SK-N-SH treated with all-trans-retinoic acid at 6 μM for 48 hours (cell line): ENCODE data around the gene CLBA1.
"Not testable (repeated sequence)": the region's sequence is repeated elsewhere in the genome, so short reads cannot be mapped to it uniquely, and the experiment has no call there.

ENCODE experiments used
- ATAC-seq: fragments of 200-7000 bp; cut with Tn5 transposase; 3 replicates; pipeline ENCODE4 v1.9.1; 2020; ENCODE audit warnings: mild to moderate bottlenecking, moderate library complexity
- ARNTL ChIP-seq: fragments of 450-650 bp; formaldehyde crosslinking; IDR thresholded peaks from 2 replicates; pipeline ENCODE4 v1.5.0; 2020; ENCODE audit warnings: low read depth, mild to moderate bottlenecking, moderate library complexity, borderline replicate concordance
- BACH2 ChIP-seq: fragments of 250-450 bp; sonication (Bioruptor Pico); IDR thresholded peaks from 2 replicates; pipeline ENCODE4 v1.9.0; 2021; ENCODE audit warnings: mild to moderate bottlenecking, borderline replicate concordance
- CREB5 ChIP-seq: fragments of 250-450 bp; sonication (Bioruptor Pico); IDR thresholded peaks from 2 replicates; pipeline ENCODE4 v1.5.1; 2020; ENCODE audit warnings: low read depth, mild to moderate bottlenecking, moderate library complexity
- ISL1 ChIP-seq: fragments of 250-450 bp; sonication (Bioruptor Pico); IDR thresholded peaks from 2 replicates; pipeline ENCODE4 v2.1.2; 2022; ENCODE audit warnings: mild to moderate bottlenecking, moderate library complexity
- OSR1 ChIP-seq: fragments of 250-450 bp; sonication (Bioruptor Pico); IDR thresholded peaks from 2 replicates; pipeline ENCODE4 v1.8.0; 2022; ENCODE audit warnings: moderate library complexity, mild to moderate bottlenecking, inconsistent platforms
- RARB ChIP-seq: fragments of 250-450 bp; sonication (Bioruptor Pico); IDR thresholded peaks from 2 replicates; pipeline ENCODE4 v1.8.0; 2021; ENCODE audit warnings: mild to moderate bottlenecking, moderate library complexity
- TCF4 ChIP-seq: fragments of 250-450 bp; sonication (Bioruptor Pico); IDR thresholded peaks from 2 replicates; pipeline ENCODE4 v1.8.0; 2021; ENCODE audit warnings: mild to moderate bottlenecking, moderate library complexity, borderline replicate concordance
- TSHZ2 ChIP-seq: fragments of 250-450 bp; sonication (Bioruptor Pico); IDR thresholded peaks from 2 replicates; pipeline ENCODE4 v1.5.0; 2020; ENCODE audit warnings: mild to moderate bottlenecking, moderate library complexity
- ZFP30 ChIP-seq: fragments of 450-650 bp; formaldehyde crosslinking; IDR thresholded peaks from 2 replicates; pipeline ENCODE4 v1.5.0; 2022; ENCODE audit warnings: mild to moderate bottlenecking, moderate library complexity
- TF ChIP-seq, protein P1 (sequence below): fragments of 250-450 bp; sonication (Bioruptor Pico); IDR thresholded peaks from 2 replicates; pipeline ENCODE4 v1.5.1; 2021; ENCODE audit warnings: mild to moderate bottlenecking, moderate library complexity
- TF ChIP-seq, protein P2 (sequence below): fragments of 250-450 bp; sonication (Bioruptor Pico); IDR thresholded peaks from 2 replicates; pipeline ENCODE4 v1.8.0; 2020; ENCODE audit warnings: mild to moderate bottlenecking, moderate library complexity, borderline replicate concordance

The CLBA1 gene

GRCh38 chr14:104950021-104950420, 35.6 kb upstream of the CLBA1 start:
- ATAC-seq: no peak
- TF ChIP-seq OSR1 (no peak), ARNTL (CRISPR knock-in tag) (no peak), ISL1 (CRISPR knock-in tag) (no peak), TSHZ2 (no peak), BACH2 (CRISPR knock-in tag) (no peak), TCF4 (CRISPR knock-in tag) (no peak)
- TF ChIP-seq, protein P1, sequence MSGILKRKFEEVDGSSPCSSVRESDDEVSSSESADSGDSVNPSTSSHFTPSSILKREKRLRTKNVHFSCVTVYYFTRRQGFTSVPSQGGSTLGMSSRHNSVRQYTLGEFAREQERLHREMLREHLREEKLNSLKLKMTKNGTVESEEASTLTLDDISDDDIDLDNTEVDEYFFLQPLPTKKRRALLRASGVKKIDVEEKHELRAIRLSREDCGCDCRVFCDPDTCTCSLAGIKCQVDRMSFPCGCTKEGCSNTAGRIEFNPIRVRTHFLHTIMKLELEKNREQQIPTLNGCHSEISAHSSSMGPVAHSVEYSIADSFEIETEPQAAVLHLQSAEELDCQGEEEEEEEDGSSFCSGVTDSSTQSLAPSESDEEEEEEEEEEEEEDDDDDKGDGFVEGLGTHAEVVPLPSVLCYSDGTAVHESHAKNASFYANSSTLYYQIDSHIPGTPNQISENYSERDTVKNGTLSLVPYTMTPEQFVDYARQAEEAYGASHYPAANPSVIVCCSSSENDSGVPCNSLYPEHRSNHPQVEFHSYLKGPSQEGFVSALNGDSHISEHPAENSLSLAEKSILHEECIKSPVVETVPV (CRISPR knock-in tag): no peak
- TF ChIP-seq, protein P2, sequence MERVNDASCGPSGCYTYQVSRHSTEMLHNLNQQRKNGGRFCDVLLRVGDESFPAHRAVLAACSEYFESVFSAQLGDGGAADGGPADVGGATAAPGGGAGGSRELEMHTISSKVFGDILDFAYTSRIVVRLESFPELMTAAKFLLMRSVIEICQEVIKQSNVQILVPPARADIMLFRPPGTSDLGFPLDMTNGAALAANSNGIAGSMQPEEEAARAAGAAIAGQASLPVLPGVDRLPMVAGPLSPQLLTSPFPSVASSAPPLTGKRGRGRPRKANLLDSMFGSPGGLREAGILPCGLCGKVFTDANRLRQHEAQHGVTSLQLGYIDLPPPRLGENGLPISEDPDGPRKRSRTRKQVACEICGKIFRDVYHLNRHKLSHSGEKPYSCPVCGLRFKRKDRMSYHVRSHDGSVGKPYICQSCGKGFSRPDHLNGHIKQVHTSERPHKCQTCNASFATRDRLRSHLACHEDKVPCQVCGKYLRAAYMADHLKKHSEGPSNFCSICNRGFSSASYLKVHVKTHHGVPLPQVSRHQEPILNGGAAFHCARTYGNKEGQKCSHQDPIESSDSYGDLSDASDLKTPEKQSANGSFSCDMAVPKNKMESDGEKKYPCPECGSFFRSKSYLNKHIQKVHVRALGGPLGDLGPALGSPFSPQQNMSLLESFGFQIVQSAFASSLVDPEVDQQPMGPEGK: no peak

DNA sequence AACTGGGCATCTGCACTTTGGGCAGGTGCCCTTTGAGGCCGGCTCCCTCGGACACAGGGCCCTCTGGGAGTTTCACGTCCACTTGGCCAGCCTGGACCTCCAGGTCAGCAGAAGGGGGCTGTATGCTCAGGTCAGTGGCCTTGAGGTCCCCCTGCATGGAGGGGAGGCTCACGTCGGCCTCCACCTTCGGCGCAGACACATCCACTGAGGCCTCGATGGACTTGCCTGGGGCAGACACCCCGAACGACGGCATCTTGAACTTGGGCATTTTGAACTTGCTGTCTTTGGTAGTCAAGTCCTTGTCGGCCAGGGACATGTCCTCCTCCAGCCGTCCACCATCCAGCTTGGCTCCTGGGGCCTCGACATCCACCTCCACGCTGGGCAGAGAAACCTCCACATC, 34.9 kb upstream of the CLBA1 start:
- not testable (repeated sequence) for ATAC-seq

DNA sequence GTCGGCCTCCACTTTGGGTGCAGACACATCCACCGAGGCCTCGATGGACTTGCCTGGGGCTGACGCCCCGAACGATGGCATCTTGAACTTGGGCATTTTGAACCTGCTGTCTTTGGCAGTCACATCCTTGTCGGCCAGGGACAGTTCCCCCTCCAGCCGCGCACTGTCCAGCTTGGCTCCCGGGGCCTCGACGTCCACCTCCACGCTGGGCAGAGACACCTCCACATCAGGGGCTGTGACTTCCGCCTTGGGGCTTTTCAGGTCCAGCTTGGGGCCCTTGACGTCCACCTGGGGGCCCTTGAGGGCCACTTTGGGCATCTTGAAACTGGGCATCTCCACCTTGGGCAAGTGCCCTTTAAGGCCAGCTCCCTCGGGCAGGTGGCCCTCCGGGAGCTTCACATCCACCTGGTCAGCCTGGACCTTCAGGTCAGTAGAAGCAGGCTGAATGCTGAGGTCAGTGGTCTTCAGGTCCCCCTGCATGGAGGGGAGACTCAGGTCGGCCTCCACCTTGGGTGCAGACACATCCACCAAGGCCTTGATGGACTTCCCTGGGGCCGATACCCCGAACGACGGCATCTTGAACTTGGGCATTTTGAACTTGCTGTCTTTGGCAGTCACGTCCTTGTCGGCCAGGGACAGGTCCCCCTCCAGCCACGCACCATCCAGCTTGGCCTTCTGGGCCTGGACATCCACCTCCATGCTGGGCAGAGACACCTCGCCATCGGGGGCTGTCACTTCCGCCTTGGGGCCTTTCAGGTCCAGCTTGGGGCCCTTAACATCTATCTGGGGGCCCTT, 33.5 kb upstream of the CLBA1 start:
- not testable (repeated sequence) for ATAC-seq

DNA sequence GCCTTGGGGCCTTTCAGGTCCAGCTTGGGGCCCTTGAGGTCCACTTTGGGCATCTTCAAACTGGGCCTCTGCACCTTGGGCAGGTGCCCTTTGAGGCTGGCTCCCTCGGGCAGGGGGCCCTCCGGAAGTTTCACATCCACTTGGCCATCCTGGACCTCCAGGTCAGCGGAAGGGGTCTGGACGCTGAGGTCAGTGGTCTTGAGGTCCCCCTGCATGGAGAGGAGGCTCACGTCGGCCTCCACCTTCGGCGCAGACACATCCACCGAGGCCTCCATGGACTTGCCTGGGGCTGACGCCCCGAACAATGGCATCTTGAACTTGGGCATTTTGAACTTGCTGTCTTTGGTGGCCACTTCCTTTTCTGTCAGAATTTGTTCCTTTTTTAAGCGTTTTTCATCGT, 32.5 kb upstream of the CLBA1 start:
- TF ChIP-seq, protein P1 (CRISPR knock-in tag): no peak
- TF ChIP-seq ZFP30 (CRISPR knock-in tag): no peak
- no peak for TF ChIP-seq TCF4 (CRISPR knock-in tag)
- TF ChIP-seq, protein P2: no peak
- ATAC-seq: no peak

DNA sequence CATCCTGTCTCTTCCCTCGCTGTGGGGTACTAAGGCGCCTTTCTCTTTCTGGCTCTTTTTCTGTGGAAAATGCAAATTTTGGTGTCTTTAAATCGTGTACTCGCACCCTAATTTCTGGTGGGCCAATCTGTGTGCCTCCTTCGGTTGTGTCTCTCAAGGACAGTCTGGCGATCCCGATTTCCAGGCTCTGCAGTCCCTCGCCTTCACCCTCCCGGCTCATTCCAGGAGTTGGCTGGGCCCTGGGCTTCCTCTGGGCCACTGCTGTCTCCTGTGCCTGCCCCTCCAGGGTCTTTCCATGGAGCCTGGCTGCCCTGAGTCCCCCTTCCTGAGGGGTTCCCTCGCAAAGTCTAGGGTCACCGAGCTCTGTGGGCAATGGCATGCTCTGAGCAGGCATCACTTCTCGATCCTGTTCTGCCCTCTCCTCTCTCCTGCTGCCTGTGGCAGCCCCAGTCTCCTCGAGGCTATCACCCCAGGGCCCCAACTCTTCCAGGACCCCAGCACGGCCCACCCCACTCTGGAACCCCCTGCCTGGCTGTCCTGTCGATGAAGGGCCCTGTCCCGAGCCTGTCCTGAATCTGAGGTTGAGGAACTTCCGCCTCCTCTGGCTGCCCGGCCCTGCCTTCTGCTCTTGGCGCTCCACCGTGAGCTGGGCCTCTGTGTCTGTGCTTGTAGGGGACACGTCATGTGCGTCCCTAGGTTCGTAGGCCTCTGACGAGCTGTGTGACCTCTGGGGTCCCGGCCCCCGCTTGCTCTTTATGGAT, 31.5 kb upstream of the CLBA1 start:
- TF ChIP-seq CREB5 (CRISPR knock-in tag) (no peak), RARB (CRISPR knock-in tag) (no peak), OSR1 (no peak), ISL1 (CRISPR knock-in tag) (no peak)
- TF ChIP-seq, protein P1 (CRISPR knock-in tag): no peak
- ATAC-seq: no peak
